Adrenal gland (tissue), 5 donors: Measurements from ENCODE around the gene CACNA1B.

Experiments used
- CTCF ChIP-seq, 6 experiments: fragments of 450-650 bp in 4 of 6; fragments of 200-600 bp in 2 of 6; sonication (generic) in 1 of 6; IDR thresholded peaks; 1 replicate in 5 of 6; 2 replicates in 1 of 6; pipeline versions ENCODE4 v1.5.1 to v1.8.0; 2016 to 2021; ENCODE audit warnings: antibody characterized with exemption in 6 of 6, mild to moderate bottlenecking in 2 of 6, moderate library complexity in 1 of 6
- POLR2A ChIP-seq, 2 donors: fragments of 450-650 bp; IDR thresholded peaks; one replicate each; pipeline ENCODE4 v1.6.1; 2017; ENCODE audit warnings: antibody characterized with exemption in 2 of 2, mild to moderate bottlenecking in 2 of 2, moderate library complexity in 1 of 2
- donor health status: DM: no; HTN: no; CAD: no.

DNA sequence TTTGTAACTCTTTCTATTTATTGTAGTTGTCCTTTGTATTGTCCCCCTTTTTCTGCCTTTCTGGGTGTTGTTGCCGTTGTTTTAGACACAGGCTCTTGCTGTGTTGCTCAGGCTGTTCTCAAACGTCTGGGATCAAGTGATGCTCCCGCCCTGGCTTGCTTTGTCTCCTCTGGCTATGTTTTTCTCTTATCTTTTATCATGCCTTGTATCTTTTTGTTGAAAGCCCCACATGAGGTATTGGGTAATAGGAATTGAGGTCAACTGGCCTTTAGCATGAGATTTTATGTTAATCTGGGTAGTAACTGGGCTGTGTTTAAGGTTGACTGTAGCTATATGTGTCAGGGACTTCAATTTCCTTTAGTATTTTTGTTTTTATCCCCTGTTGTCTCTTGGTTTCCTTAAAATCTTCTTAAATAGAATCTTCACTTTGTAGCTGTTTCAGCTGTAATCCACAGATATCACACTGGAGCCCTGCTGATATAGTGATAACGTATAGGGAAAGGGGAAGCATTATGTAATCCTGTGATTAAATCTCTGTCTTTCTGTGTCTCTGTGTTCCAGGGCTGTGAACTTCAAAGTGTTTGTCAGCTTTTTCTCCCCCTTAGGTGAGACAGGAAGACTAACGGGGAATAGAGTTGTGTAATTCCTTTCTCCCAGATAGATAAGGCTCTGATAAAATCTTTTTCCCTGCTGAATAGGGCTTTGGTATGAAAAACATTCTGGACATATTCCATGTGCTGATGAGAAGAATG is 25.9 kb upstream of the CACNA1B start:
- TF ChIP-seq CTCF (IDR thresholded peaks at IDR 0.05) (no peak), POLR2A (IDR thresholded peaks at IDR 0.05) (no peak)
